WTC11 (cell line): Measurements from ENCODE around the gene RERG. TPM values are rescaled to one million over a fixed set of nuclear protein-coding genes. Genes with fewer than 3 reads are reported as not detected.

Experiments used
- ATAC-seq: fragments of 200-7000 bp; cut with Tn5 transposase; 2 replicates; pipeline ENCODE4 v1.10.0; 2021; ENCODE audit warnings: mild to moderate bottlenecking, moderate library complexity
- CTCF ChIA-PET: fragments of 300-600 bp; sonication (Branson Sonifier 250); formaldehyde crosslinking; loops from one replicate; lab custom pipeline; 2021; ENCODE audit warnings: antibody characterized with exemption; lab: Charles Lee
- POLR2A ChIA-PET: fragments of 350-600 bp; sonication (Branson Sonifier 250); formaldehyde crosslinking; loops from one replicate; lab custom pipeline; 2021; ENCODE audit warnings: antibody characterized with exemption; lab: Charles Lee
- DNase-seq: peaks from one replicate; pipeline ENCODE4 v3.0.0; 2021; ENCODE audit warnings: low spot score
- H3K27ac Mint-ChIP-seq: 2 replicates; pipeline ENCODE4 v1.8.0; 2021; ENCODE audit warnings: mixed read lengths
- H3K27me3 Mint-ChIP-seq: 2 replicates; pipeline ENCODE4 v1.8.0; 2021; ENCODE audit warnings: low read depth, mild to moderate bottlenecking, moderate library complexity, mixed read lengths
- H3K36me3 Mint-ChIP-seq: 2 replicates; pipeline ENCODE4 v1.8.0; 2021; ENCODE audit warnings: mixed read lengths
- H3K4me1 Mint-ChIP-seq: 2 replicates; pipeline ENCODE4 v1.8.0; 2022; ENCODE audit warnings: mixed read lengths
- H3K4me3 Mint-ChIP-seq: 2 replicates; pipeline ENCODE4 v1.8.0; 2021; ENCODE audit warnings: mild to moderate bottlenecking, moderate library complexity, mixed read lengths
- H3K9me3 Mint-ChIP-seq: 2 replicates; pipeline ENCODE4 v1.8.0; 2021; ENCODE audit warnings: mixed read lengths
- ATF1 ChIP-seq: sonication (generic); formaldehyde crosslinking; IDR thresholded peaks from 2 replicates; pipeline ENCODE4 v1.8.1; 2023; ENCODE audit warnings: mild to moderate bottlenecking, moderate library complexity, missing genetic modification reagents
- CTCF ChIP-seq: fragments of 200-600 bp; IDR thresholded peaks from 2 replicates; pipeline ENCODE4 v1.8.0; 2022; ENCODE audit warnings: antibody characterized with exemption
- E2F4 ChIP-seq: sonication (generic); formaldehyde crosslinking; IDR thresholded peaks from 2 replicates; pipeline ENCODE4 v1.8.1; 2022; ENCODE audit warnings: low read depth, mild to moderate bottlenecking, moderate library complexity, missing genetic modification reagents, borderline replicate concordance
- FOXJ3 ChIP-seq: sonication (generic); formaldehyde crosslinking; IDR thresholded peaks from 2 replicates; pipeline ENCODE4 v1.9.0; 2021; ENCODE audit warnings: missing genetic modification reagents, mild to moderate bottlenecking, borderline replicate concordance
- GRHL2 ChIP-seq: fragments of 250-450 bp; sonication (Bioruptor Pico); IDR thresholded peaks from 2 replicates; pipeline ENCODE4 v1.8.0; 2022; ENCODE audit warnings: mild to moderate bottlenecking, moderate library complexity; ENCODE audit not compliant: insufficient replicate concordance, severe bottlenecking
- GTF2I ChIP-seq: fragments of 250-450 bp; sonication (Bioruptor Pico); conservative IDR thresholded peaks from 2 replicates; pipeline ENCODE4 v1.4.0; 2021; ENCODE audit warnings: mild to moderate bottlenecking
- JUN ChIP-seq: sonication (generic); formaldehyde crosslinking; IDR thresholded peaks from 2 replicates; pipeline ENCODE4 v1.8.0; 2023; ENCODE audit warnings: mild to moderate bottlenecking, missing genetic modification reagents
- MXD4 ChIP-seq: fragments of 250-450 bp; sonication (Bioruptor Pico); IDR thresholded peaks from 2 replicates; pipeline ENCODE4 v1.8.0; 2021; ENCODE audit warnings: mild to moderate bottlenecking, moderate library complexity, borderline replicate concordance
- RORB ChIP-seq: fragments of 250-450 bp; sonication (Bioruptor Pico); IDR thresholded peaks from 2 replicates; pipeline ENCODE4 v1.9.0; 2021; ENCODE audit warnings: mild to moderate bottlenecking
- SP1 ChIP-seq: sonication (generic); formaldehyde crosslinking; conservative IDR thresholded peaks from 2 replicates; pipeline ENCODE4 v1.8.1; 2022; ENCODE audit warnings: missing genetic modification reagents
- TEAD4 ChIP-seq: sonication (generic); formaldehyde crosslinking; IDR thresholded peaks from 2 replicates; pipeline ENCODE4 v1.8.0; 2022; ENCODE audit warnings: mild to moderate bottlenecking, missing genetic modification reagents
- TP53 ChIP-seq: sonication (generic); formaldehyde crosslinking; IDR thresholded peaks from 2 replicates; pipeline ENCODE4 v1.8.1; 2023; ENCODE audit warnings: mild to moderate bottlenecking, missing genetic modification reagents
- USF2 ChIP-seq: sonication (generic); formaldehyde crosslinking; IDR thresholded peaks from 2 replicates; pipeline ENCODE4 v1.8.1; 2023; ENCODE audit warnings: mild to moderate bottlenecking, missing genetic modification reagents, moderate library complexity
- ZBTB21 ChIP-seq: sonication (generic); formaldehyde crosslinking; IDR thresholded peaks from 2 replicates; pipeline ENCODE4 v1.8.1; 2023; ENCODE audit warnings: mild to moderate bottlenecking, missing genetic modification reagents, borderline replicate concordance
- ZNF138 ChIP-seq: sonication (generic); formaldehyde crosslinking; conservative IDR thresholded peaks from 2 replicates; pipeline ENCODE4 v1.8.1; 2022; ENCODE audit warnings: mild to moderate bottlenecking, moderate library complexity, missing genetic modification reagents
- ZNF219 ChIP-seq: sonication (generic); formaldehyde crosslinking; IDR thresholded peaks from 2 replicates; pipeline ENCODE4 v1.8.0; 2023; ENCODE audit warnings: missing genetic modification reagents, mild to moderate bottlenecking, borderline replicate concordance
- ZNF232 ChIP-seq: sonication (generic); formaldehyde crosslinking; IDR thresholded peaks from 2 replicates; pipeline ENCODE4 v1.8.0; 2022; ENCODE audit warnings: mild to moderate bottlenecking, missing genetic modification reagents
- ZNF512 ChIP-seq: sonication (generic); formaldehyde crosslinking; IDR thresholded peaks from 2 replicates; pipeline ENCODE4 v1.8.1; 2022; ENCODE audit warnings: missing genetic modification reagents, borderline replicate concordance
- ZNF671 ChIP-seq: fragments of 250-450 bp; sonication (Bioruptor Pico); IDR thresholded peaks from 2 replicates; pipeline ENCODE4 v1.8.0; 2021; ENCODE audit warnings: mild to moderate bottlenecking
- total RNA-seq: library from RNA; stranded (reverse); gene quantifications from 3 replicates; pipeline ENCODE4 v1.2.3, GENCODE V29; 2021
- TF ChIP-seq, protein P1 (sequence below): sonication (generic); formaldehyde crosslinking; IDR thresholded peaks from 2 replicates; pipeline ENCODE4 v1.8.1; 2023; ENCODE audit warnings: mild to moderate bottlenecking, missing genetic modification reagents, borderline replicate concordance
- TF ChIP-seq, protein P2 (sequence below): sonication (generic); formaldehyde crosslinking; conservative IDR thresholded peaks from 2 replicates; pipeline ENCODE4 v1.8.1; 2022; ENCODE audit warnings: mild to moderate bottlenecking, missing genetic modification reagents
- TF ChIP-seq, protein P3 (sequence below): fragments of 250-450 bp; sonication (Bioruptor Pico); IDR thresholded peaks from 2 replicates; pipeline ENCODE4 v1.9.0; 2021; ENCODE audit warnings: moderate library complexity, mild to moderate bottlenecking, inconsistent platforms, borderline replicate concordance
- TF ChIP-seq, protein P4 (sequence below): sonication (generic); formaldehyde crosslinking; IDR thresholded peaks from 2 replicates; pipeline ENCODE4 v1.8.1; 2022; ENCODE audit warnings: mild to moderate bottlenecking, missing genetic modification reagents, moderate library complexity, borderline replicate concordance

Gene RERG
- total RNA-seq, 1 experiment from 2014 or later, result 0.28 TPM

DNA sequence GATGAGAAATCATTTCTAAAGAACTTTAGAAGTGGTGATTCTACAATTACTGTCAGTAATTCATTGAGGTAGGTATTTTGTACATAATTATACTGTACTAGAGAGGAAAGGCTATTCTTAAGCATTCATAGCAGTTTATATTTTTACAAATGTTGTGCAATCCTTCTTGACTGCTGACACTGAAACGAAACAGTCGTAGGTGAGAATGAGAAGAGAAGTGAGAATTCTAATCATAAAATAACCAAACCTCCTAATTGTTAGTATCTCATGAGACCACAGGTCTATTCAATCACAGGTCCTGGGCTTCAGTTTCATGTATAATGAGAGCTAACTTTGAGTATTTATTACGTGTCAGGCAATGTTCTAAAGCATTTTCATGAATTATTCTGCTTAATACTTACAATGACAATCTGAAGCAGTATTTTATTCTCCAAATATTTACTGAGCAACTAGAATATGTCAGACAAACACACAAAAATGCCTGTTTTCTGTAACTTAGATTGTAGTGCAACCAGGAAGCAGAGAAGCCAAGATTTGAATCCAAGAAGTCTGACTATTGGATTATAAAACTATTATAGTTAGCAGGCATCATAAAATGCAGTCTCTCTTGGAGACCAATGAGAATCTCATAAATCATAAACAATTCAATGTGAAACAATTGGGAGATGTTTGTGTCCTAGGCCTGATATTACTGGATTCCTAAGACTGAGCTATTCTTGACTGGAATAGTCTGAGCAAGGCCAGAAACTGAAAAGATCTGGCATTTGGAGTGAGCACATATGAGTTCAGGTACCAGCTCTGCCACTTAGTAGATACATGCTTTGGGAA, 24.3 kb downstream of the RERG start:
- H3K27me3 Mint-ChIP-seq, result no peaks in the 10 kb centered on the region
- ATAC-seq (no peak), DNase-seq (no peak)
- ChIA-PET POLR2A (no interaction called here), CTCF (interaction anchor here (1.7 kb wide), 1 partner anchor 24 kb away, joined by 7 read pairs; the partner anchor contains the start of gene RERG)
- H3K27ac Mint-ChIP-seq, result no peak overlapping the region
- H3K4me1 Mint-ChIP-seq, result no peaks in the 10 kb centered on the region
- H3K4me3 Mint-ChIP-seq, result no peak overlapping the region
- TF ChIP-seq ZNF232 (CRISPR knock-in tag), result no peak
- TF ChIP-seq JUN (CRISPR knock-in tag), result no peak
- no peak for TF ChIP-seq GTF2I (CRISPR knock-in tag)
- no peak for TF ChIP-seq ZNF512 (CRISPR knock-in tag)
- TF ChIP-seq FOXJ3 (CRISPR knock-in tag), result no peak
- TF ChIP-seq CTCF, result no peak
- no peak for TF ChIP-seq ZNF138 (CRISPR knock-in tag)
- TF ChIP-seq TEAD4 (CRISPR knock-in tag), result no peak
- TF ChIP-seq GRHL2, result no peak
- no peak for TF ChIP-seq USF2 (CRISPR knock-in tag)
- TF ChIP-seq, protein P1, sequence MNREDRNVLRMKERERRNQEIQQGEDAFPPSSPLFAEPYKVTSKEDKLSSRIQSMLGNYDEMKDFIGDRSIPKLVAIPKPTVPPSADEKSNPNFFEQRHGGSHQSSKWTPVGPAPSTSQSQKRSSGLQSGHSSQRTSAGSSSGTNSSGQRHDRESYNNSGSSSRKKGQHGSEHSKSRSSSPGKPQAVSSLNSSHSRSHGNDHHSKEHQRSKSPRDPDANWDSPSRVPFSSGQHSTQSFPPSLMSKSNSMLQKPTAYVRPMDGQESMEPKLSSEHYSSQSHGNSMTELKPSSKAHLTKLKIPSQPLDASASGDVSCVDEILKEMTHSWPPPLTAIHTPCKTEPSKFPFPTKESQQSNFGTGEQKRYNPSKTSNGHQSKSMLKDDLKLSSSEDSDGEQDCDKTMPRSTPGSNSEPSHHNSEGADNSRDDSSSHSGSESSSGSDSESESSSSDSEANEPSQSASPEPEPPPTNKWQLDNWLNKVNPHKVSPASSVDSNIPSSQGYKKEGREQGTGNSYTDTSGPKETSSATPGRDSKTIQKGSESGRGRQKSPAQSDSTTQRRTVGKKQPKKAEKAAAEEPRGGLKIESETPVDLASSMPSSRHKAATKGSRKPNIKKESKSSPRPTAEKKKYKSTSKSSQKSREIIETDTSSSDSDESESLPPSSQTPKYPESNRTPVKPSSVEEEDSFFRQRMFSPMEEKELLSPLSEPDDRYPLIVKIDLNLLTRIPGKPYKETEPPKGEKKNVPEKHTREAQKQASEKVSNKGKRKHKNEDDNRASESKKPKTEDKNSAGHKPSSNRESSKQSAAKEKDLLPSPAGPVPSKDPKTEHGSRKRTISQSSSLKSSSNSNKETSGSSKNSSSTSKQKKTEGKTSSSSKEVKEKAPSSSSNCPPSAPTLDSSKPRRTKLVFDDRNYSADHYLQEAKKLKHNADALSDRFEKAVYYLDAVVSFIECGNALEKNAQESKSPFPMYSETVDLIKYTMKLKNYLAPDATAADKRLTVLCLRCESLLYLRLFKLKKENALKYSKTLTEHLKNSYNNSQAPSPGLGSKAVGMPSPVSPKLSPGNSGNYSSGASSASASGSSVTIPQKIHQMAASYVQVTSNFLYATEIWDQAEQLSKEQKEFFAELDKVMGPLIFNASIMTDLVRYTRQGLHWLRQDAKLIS, result no peak
- TF ChIP-seq ZNF671 (CRISPR knock-in tag), result no peak
- TF ChIP-seq SP1, result no peak
- TF ChIP-seq TP53 (CRISPR knock-in tag), result no peak
- TF ChIP-seq, protein P2, sequence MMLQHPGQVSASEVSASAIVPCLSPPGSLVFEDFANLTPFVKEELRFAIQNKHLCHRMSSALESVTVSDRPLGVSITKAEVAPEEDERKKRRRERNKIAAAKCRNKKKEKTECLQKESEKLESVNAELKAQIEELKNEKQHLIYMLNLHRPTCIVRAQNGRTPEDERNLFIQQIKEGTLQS (CRISPR knock-in tag), result no peak
- no peak for TF ChIP-seq ZBTB21
- no peaks in the 10 kb centered on the region for H3K9me3 Mint-ChIP-seq
- no peaks in the 10 kb centered on the region for H3K36me3 Mint-ChIP-seq

- H3K4me3 Mint-ChIP-seq, result no peak overlapping the region
- no peak overlapping the region for H3K27ac Mint-ChIP-seq
- no peaks in the 10 kb centered on the region for H3K9me3 Mint-ChIP-seq
- no peaks in the 10 kb centered on the region for H3K27me3 Mint-ChIP-seq
- POLR2A ChIA-PET, result no interaction called here
- ATAC-seq (no peak), DNase-seq (no peak)
- no peaks in the 10 kb centered on the region for H3K36me3 Mint-ChIP-seq
- CTCF ChIA-PET, result interaction anchor here (1.7 kb wide), 1 partner anchor 25 kb away, joined by 7 read pairs; the partner anchor contains the start of gene RERG
- no peaks in the 10 kb centered on the region for H3K4me1 Mint-ChIP-seq
- TF ChIP-seq, protein P3, sequence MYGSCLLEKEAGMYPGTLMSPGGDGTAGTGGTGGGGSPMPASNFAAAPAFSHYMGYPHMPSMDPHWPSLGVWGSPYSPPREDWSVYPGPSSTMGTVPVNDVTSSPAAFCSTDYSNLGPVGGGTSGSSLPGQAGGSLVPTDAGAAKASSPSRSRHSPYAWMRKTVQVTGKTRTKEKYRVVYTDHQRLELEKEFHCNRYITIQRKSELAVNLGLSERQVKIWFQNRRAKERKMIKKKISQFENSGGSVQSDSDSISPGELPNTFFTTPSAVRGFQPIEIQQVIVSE (CRISPR knock-in tag), result no peak
- TF ChIP-seq GRHL2 (no peak), ZBTB21 (no peak), JUN (CRISPR knock-in tag) (no peak), ZNF138 (CRISPR knock-in tag) (no peak), E2F4 (CRISPR knock-in tag) (no peak), ATF1 (CRISPR knock-in tag) (no peak), MXD4 (no peak), ZNF219 (CRISPR knock-in tag) (no peak), RORB (no peak)
- TF ChIP-seq, protein P4, sequence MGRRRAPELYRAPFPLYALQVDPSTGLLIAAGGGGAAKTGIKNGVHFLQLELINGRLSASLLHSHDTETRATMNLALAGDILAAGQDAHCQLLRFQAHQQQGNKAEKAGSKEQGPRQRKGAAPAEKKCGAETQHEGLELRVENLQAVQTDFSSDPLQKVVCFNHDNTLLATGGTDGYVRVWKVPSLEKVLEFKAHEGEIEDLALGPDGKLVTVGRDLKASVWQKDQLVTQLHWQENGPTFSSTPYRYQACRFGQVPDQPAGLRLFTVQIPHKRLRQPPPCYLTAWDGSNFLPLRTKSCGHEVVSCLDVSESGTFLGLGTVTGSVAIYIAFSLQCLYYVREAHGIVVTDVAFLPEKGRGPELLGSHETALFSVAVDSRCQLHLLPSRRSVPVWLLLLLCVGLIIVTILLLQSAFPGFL (CRISPR knock-in tag), result no peak
Measured at GRCh38 chr12:15196221-15196620, 25.0 kb downstream of the RERG start.
